Left colon (tissue), 2 donors: ENCODE data around the gene SULF2. TPM values are rescaled to one million over a fixed set of nuclear protein-coding genes. Genes with fewer than 3 reads are reported as not detected.
A peak's percentile ranks its signal among the peaks of the same experiment; 100 is the strongest.

Experiments used
- ATAC-seq: fragments of 200-7000 bp; cut with Tn5 transposase; one replicate; pipeline ENCODE4 v1.9.1; 2020; ENCODE audit warnings: mild to moderate bottlenecking, moderate library complexity
- DNase-seq, 2 donors: peaks; one replicate each; pipeline ENCODE4 v3.0.0-alpha.2; 2020
- intact Hi-C, 2 donors: fragments of 100-400 bp; cut with DNase I in 1 of 2; cut with micrococcal nuclease in 1 of 2; formaldehyde crosslinking; loops; one replicate each; pipeline versions ENCODE4 v1.11.2 to v1.14.0; 2022; cut with DNase I, micrococcal nuclease
- total RNA-seq, 2 donors: library from RNA; stranded (reverse); fragmentation: NEBNext Ultra II Directional; extraction: Animal tissue kit (Norgen Biotek cat#: 25700); gene quantifications; one replicate each; pipeline ENCODE4 v1.2.1, GENCODE V29; 2021
- donor health status: DM: no; HTN: no; CAD: no.
- donor health status: DM: yes; HTN: yes; CAD: no.

Gene SULF2
- total RNA-seq, 2 donors from 2014 or later: 124 to 177 TPM

GRCh38 chr20:47611785-47612184 is 173.5 kb downstream of the SULF2 start:
- ATAC-seq: no peak
- no peak for DNase-seq
- intact Hi-C loops: no loop called here

DNA sequence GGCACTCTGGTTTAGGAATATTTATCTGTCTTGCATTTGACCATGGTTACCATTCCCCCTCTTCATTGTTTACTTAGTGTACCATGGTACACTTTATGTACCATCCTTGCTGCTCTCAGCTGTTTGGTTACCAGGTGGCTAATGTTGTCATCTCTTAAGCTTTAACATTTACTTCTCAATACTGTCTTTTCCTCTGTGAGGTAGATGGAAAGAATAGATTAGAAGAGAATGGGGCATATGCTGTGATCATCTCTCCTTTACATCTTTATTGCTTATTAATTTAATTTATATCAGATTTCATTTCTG is 174.4 kb downstream of the SULF2 start:
- ATAC-seq (no peak), DNase-seq (no peak)
- intact Hi-C loops: no loop called here

- ATAC-seq (no peak), DNase-seq (peak in 1 of 2 donors; percentile 31)
- intact Hi-C loops: no loop called here
These were observed 174.9 kb downstream of the SULF2 start for GRCh38 chr20:47610247-47610944.

- intact Hi-C loops: no loop called here
- ATAC-seq (no peak), DNase-seq (no peak)
These were observed 176.3 kb downstream of the SULF2 start for GRCh38 chr20:47609001-47609400.
